GM18505 (cell line): Measurements from ENCODE around the gene MYCBPAP.

Source experiments
- ATAC-seq: cut with Tn5 transposase; IDR thresholded peaks from one replicate; pipeline ENCODE4 v1.9.1; 2021; ENCODE audit not compliant: unreplicated experiment
- POLR2A ChIP-seq: IDR thresholded peaks from 4 replicates; pipeline ENCODE4 v1.6.1; 2011; ENCODE audit warnings: borderline replicate concordance; ENCODE audit not compliant: insufficient read depth, insufficient read length; ENCODE audit errors: extremely low read depth

The MYCBPAP gene

GRCh38 chr17:50538549-50539410, 30.5 kb downstream of the MYCBPAP start:
- no peak for TF ChIP-seq POLR2A
- no peak for ATAC-seq

DNA sequence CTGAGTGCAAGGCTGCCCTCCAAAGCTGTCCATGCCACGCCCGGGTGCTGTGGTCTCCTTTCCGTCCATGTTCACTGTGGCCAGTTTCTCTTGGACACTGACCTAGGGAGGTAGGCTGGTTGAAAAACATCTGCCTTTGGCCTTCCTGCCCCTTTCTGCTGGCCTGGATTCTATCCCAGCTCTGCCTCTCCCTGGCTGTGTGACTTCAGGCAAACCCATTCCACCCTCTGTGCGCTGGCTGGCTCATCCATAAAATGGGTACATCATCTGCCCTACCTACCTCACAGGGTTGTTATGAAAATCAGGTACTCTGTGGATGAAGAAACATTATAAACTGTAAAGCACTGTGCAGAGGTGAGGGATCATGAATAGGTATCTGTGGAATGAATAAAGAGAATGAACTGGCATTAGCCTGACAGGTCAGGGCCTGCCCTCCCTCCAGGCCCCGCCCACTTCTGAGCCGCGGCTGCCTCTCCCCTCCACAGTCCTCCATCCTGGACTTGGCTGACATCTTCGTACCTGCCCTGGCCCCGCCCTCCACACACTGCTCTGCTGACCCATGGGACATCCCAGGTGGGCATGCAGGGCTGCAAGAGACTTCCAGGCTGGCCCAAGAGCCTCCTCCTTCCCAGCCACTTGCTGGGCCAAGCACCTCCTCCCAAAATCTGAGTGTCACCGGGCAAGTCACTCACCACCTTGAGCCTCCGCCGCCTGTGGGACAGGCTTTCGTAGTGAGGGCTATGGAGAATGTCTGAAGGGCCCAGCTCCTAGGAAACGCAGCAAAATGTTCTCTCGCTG, 31.7 kb downstream of the MYCBPAP start:
- no peak for ATAC-seq

GRCh38 chr17:50540560-50541401, 32.5 kb downstream of the MYCBPAP start:
- ATAC-seq: no peak
- no peak for TF ChIP-seq POLR2A

More for the DNA sequence above, 31.7 kb downstream of the MYCBPAP start:
- no peak for TF ChIP-seq POLR2A

DNA sequence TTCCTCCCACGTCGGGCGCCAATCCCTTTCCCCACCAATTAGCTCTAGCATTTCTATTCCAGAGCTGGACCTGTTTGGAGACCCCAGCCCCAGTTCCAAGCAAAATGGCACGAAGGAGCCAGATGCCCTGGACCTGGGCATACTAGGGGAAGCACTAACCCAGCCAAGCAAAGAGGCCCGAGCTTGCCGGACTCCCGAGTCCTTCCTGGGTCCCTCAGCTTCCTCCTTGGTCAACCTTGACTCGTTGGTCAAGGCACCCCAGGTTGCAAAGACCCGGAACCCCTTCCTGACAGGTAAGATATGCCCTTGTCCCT, 33.1 kb downstream of the MYCBPAP start:
- no peak for ATAC-seq
- no peak for TF ChIP-seq POLR2A

DNA sequence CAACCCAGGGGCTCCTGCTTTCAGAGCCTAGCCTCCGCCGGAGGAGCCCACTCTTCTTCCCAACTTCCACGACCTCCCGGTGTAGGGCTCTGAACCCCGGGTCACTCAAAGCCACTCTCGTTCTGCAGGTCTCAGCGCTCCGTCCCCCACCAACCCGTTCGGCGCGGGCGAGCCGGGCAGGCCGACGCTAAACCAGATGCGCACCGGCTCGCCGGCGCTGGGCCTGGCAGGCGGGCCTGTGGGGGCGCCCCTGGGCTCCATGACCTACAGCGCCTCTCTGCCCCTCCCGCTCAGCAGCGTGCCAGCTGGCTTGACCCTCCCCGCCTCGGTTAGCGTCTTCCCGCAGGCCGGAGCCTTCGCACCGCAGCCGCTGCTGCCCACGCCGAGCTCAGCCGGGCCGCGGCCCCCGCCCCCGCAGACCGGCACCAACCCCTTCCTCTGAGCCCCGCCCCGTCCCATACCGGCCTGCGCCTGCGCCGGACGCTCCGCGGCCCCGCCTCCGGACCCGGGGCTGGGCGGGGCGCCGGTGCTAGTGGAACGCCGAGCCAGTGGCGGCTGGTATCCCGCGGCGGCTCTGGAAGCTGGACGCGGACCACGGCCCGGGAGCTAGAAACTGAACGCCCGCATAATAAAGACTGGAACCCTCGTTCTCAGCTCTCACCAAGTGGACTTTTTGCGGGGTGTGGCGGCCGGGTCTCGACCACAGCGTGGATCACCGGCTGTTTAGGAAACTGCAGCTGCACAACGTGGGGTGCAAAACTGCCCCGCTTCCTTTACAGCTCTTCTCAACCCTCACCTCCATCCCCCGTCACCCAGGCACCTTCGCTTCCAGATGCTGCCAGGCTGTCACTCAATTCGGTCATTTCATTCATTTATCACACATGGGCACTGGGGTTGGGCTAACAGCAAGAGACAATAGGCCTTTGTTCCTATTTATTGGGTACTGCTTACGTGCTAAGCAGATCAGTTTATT, 33.8 kb downstream of the MYCBPAP start:
- TF ChIP-seq POLR2A: peak; percentile 43
- ATAC-seq: peak; percentile 66

DNA sequence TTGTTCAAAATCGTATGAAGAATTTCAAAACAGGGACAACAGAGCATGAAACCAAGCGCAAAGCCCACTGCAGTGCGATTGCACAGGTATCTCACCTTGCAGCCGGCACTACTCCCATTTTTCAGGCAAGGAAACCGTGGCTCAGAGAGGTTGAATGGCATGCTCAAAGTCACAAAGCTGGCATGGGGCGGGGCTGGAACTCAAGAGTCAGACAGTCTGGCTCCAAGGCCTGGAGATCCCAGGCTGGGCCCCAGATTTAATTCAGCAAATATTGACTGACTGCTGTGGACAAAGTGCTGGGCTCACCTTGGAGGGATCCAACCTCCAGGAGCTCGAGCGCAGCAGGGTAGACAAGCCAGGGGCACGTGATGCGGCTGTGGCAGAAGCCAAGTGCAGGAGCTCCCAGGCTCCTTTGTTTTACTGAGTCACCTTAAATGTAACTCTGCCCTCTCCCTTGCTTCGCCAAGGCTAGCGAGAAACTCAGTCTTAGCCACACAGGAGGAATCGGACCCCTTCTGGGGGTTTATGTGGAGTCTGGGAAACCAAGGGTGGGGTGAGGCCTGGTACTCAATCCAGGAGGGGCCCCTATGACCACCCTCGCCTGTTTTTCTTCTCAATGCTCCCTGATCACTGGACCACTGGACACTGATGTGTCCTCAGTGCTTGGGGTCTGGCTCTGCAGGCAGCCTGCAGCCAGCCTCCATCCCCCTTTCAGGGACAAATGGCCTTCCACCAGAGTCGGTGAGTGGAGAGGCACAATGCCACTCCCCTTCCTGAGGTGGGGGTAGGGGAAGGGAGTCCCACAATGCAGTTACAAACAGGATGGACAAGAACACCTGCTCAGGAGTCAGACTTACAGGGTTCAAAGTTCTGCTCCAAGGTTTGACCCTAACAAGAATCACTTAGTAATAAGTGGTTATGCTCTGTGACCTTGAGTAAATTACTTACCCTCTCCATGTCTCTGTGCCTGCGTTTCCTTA, 34.8 kb downstream of the MYCBPAP start:
- ATAC-seq: no peak
- TF ChIP-seq POLR2A: no peak

DNA sequence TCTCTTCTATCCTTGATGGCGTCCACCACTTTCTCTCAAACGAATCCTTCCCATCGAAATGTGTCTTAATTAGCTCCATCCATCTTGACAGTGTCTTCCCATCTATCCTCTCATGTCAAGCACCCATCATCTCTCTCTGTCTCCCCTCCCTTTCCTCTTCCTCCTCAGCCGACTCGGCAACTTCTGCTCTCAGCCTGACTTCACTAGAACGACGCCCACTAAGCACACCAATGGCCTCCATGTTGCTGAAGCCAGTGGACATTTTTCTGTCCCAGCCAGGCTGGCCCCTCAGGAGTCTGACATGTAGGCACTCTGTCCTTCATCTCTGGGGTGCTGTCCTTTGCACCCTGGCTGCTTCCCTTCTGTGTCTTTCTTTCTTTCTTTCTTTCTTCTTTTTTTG, 36.3 kb downstream of the MYCBPAP start:
- no peak for TF ChIP-seq POLR2A
- ATAC-seq: no peak

DNA sequence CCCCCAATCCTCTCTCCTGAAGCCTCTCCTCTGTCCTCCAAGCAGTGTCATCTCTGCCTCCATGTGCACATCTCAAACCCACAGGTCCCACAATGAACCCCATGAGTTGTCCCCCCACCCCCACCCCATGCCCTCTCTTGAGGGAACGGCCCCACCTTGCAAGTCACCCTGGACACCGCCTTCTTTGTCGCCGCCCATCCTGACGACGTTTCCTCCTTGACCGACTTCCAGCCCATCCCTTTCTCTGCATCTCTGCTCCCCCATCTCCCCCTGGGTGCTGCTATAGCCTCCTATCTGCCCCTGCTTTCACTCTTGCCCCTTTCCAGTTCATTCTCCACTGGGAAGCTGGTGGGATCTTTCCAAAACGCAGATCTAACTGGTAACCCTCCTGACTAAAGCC, 37.1 kb downstream of the MYCBPAP start:
- no peak for ATAC-seq

DNA sequence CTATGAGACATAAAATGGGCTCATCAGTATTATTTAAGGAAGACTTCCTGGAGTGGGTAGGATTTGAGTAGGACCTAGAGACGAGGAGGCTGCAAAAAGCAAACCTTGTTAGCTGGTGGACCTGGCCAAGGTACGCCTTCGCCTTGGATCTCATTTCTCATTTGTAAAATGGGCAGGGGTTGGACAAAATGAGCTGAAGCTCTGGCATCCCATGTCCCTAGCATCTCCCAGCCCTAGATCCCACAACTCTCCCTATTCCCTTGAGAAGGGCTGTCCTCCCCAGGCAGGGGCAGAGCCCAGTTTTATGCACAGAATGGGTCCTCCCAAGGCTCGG, 38.4 kb downstream of the MYCBPAP start:
- no peak for ATAC-seq
- no peak for TF ChIP-seq POLR2A

More for the DNA sequence above, 37.1 kb downstream of the MYCBPAP start:
- no peak for TF ChIP-seq POLR2A

DNA sequence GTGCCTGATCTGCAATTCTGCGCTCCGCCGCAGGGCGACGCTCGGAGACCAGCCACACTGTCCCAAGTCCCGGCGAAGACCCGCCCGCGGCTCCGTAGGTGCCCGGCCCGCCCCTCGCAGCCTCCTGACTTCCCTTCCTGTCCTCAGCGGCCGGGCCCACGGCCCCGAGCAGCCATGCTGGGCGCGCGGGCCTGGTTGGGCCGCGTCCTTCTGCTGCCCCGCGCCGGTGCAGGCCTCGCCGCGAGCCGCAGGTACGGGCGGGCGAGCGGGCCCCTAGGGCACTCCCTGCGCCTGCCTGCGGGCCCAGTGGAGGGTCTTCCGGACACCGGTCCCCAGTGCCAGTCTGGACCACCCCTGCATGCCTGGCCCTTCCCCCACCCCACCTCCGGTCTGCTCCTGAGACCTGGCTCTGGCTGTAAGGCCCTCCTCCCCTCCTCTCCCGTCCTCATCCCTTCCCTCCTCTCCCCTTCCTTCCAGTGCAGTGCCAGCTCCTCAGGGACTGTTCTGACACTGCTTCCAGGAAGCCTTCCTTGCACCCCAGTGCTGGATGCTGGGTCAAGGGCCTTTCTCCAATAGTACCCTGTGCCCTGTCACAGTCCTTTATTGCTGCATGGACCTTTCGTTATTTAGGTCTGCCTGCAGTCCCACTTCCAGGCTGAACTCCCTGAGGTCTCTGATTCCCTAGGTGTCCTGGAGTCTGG, 38.9 kb downstream of the MYCBPAP start, which contains the start of gene SPATA20:
Gene SPATA20 (plus strand): TSS at position 140 of the 701 bp plus-strand sequence. CDS start 35 bp downstream, at position 175.
- ATAC-seq: peak; percentile 59
- peak; percentile 78 for TF ChIP-seq POLR2A

- ATAC-seq: no peak
- no peak for TF ChIP-seq POLR2A
Measured at GRCh38 chr17:50547736-50548083, 39.5 kb downstream of the MYCBPAP start.

DNA sequence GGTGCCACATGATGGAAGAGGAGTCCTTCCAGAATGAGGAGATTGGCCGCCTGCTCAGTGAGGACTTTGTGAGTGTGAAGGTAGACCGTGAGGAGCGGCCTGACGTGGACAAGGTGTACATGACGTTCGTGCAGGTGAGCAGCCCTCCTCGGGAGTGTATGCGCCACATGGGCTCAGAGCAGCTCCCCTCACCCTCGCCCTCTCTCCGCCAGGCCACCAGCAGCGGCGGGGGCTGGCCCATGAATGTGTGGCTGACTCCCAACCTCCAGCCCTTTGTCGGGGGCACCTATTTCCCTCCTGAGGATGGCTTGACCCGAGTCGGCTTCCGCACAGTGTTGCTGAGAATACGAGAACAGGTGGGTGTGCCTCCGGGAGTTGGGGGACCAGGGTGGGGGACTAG, 40.6 kb downstream of the MYCBPAP start:
- ATAC-seq: no peak
- TF ChIP-seq POLR2A: no peak
